HG02623 (cell line): ENCODE results near the gene CNTF.

Source experiments
- ATAC-seq: cut with Tn5 transposase; IDR thresholded peaks from one replicate; pipeline ENCODE4 v1.9.1; 2021; ENCODE audit warnings: moderate library complexity; ENCODE audit not compliant: unreplicated experiment

Gene CNTF

DNA sequence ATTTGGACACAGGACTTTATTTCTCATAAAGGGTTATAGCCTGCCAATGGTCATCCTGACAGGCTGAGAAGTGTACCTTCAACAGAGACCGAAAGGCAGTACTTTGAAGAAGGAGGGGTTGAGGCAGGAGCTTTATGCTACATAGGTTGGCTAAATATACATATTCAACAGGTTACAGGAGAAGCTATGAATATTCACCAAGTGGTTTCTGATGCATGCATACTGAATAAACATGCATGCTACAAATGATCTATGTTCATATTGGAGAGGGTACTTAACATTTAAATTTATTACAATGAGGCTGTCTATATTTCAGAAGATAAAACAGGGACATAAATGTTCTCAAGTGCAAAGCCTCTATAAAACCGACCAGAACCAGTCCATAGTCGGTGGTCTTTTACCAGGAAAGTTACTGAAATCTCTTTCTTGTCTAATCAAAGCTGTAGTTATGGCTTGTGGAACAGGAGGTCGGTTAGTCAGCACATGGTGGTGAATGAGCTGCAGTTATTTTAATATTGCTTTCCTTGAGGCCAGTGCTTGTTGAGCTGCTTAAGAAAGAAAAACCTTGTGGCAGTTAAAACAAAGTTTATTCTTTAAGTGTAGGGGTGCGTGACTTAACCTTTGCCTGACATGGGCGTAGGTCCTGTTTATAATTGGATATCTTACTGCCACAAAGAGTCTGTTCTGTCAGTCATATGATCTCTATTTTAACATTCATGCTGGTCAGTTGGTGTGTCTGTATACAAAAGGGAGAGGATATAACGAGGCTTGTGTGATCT is 19.5 kb downstream of the CNTF start:
- no peak for ATAC-seq

- no peak for ATAC-seq
Observed at GRCh38 chr11:58645854-58646253, 23.4 kb downstream of the CNTF start.

GRCh38 chr11:58647141-58647699 is 24.8 kb downstream of the CNTF start:
- ATAC-seq = peak; percentile 82

- no peak for ATAC-seq
Observed at GRCh38 chr11:58647866-58648265, 25.4 kb downstream of the CNTF start.

DNA sequence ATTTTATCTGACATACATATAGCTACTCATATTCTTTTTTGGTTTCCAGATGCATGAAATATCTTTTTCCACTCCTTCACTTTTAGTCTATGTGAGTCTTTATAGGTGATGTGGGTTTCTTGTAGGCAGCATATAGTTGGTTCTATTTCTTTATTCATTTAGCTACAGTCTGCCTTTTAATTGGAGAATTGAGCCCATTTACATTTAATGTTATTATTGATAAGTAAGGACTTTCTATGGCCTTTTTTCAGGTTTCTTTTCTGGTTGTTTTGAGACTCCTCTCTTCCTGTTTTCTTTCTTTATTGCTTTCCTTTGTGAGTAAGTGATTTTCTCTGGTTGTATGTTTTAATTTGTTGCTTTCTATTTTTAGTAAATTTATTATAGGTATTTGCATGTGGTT is 27.2 kb downstream of the CNTF start:
- no peak for ATAC-seq

DNA sequence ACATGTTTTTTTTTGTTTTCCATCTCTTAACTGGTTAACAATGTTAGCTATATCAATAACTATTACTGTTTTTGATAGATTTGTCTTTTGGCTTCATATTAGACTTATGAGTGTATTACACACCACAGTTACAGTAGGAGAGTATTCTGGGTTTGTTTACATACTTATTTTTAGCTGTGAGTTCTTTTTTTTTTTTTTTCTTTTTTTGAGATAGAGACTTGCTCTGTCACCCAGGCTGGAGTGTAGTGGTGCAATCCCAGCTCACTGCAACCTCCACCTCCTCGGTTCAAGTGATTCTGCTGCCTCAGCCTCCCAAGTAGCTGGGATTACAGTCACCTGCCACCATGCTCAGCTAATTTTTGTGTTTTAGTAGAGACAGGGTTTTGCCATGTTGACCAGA is 28.0 kb downstream of the CNTF start:
- ATAC-seq = no peak

DNA sequence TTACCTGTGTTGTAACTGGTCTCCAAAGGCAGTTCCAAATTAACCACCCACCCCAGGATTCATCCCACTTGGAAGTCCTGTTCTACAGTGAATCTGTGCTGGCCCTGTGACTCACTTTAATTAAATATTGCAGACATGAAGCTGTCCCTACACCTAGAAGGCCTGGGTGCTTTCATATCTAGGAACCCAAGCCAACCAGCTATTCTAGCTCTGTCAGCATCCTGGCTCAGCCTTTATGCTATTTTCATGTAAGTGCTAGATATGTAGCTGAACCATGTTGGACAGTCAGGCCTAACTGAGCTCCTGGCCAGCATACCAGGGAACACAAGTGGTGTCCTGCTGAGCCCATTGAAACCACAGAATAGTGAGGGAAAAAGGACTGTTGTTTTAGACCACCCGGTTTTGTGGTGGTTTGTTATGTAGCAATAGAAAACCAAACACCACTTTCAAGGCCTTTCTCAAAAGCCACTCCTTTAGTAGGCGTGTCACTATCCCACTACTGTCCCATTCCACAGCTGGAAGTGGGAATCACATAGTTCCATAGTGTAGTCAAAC is 30.3 kb downstream of the CNTF start:
- ATAC-seq = no peak

DNA sequence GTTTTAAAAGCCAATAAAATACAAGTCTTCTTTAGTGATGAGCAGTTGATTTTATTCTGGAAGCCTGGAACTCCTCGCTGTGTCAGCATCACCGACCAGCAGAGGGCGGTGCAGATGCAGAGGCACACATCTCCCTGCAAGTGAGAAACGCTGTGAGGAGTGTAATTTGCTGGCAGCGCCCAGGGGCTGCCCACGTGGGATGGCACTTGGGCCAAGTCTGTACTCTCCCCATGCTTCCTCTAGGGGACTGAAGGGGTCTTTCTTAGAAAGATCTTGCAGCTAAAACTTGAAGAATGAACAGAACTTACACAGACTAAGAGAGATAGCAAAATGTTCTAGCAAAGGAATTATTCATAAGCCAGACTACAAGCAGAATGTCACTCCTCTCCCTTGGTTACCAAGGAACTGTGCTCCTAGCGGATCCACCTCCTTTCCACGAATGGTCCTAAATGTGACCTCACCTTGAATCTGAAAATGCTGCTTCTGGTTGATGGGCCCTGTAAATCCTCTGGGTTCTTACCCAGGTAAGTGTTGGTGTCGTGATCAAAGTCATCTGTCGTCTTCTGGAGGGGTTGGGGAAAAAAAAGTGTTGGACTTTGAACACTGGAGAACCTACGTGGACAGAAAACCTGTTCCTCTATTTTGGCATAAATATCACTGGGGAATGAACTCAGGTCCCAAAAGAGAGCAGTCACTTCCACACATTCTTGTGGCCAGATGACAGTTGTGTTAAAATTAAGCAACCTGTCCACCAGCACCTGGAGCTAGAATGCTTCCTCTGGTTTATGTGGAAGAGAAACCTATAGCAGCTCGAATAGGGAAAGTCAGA is 31.8 kb downstream of the CNTF start:
- ATAC-seq = peak; percentile 97

DNA sequence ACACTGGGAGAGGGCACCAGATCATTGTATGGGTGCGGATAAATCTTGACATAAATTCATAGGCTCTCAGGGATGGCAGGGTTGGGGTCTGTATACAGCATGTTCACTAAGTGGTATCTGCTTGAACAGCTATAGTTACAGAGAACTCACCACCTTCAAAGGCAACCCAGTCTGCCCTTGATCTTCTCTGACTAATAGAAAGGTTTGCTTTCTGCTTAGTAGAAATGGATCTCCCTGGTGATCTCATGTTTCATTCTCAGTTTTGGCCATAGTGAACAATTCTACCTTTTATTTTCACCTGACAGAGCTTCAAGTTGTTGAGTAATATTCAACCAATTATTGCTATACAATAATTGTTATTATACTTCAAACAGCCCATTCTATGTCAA is 32.4 kb downstream of the CNTF start:
- no peak for ATAC-seq

- no peak for ATAC-seq
Observed at GRCh38 chr11:58656348-58656747, 33.9 kb downstream of the CNTF start.

GRCh38 chr11:58658623-58659022 is 36.2 kb downstream of the CNTF start:
- ATAC-seq = no peak

DNA sequence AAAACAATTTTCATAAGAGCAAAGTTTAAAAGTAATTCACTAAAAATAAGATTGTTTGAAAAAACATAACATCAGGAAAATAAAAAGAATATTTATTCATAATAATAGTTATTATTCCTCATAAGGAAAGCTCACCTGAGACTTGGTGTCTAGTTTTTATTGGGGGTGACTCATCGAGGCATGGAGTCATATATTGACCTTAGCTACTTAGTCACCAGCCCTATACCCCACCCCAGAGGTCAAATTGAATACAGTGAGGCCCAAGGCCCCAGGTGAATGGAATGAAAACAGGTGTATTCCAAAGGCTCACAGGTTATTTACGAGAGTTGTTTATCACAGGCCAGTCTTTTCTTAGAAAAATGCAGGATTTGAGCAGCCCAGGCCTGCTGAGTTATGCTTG is 36.9 kb downstream of the CNTF start:
- ATAC-seq = no peak

DNA sequence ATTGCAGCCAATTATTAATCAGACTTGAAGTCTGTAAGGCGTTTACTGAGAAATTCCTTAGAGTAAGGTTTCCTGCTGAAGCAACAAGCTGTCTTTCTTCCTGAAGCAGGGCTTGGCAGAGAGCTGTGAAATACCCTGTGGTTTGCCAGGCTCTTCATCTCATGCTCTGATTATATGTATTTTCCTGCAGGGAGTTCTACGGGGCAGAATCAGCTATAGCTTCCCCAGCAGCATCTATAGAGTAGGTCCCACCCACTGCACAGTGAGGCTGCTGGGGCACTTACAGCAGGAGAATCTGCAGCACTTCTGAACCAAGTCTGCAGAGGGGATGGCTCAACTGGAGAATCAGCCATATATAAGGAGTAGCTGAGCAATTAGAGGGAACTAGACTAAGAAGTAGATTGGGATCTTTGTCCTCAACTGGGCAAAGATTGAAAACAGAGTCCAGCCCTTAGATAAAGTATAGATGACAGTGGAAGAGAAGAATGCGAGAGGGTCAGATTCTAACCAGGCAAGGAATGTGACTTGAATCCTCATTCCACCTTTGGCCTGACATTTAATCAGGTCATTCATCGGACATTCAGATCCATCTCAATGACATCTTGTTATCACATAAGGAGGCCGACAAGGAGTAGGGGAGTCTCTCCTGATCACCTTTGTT is 37.6 kb downstream of the CNTF start:
- no peak for ATAC-seq

GRCh38 chr11:58671983-58672633 is 49.6 kb downstream of the CNTF start:
- no peak for ATAC-seq

DNA sequence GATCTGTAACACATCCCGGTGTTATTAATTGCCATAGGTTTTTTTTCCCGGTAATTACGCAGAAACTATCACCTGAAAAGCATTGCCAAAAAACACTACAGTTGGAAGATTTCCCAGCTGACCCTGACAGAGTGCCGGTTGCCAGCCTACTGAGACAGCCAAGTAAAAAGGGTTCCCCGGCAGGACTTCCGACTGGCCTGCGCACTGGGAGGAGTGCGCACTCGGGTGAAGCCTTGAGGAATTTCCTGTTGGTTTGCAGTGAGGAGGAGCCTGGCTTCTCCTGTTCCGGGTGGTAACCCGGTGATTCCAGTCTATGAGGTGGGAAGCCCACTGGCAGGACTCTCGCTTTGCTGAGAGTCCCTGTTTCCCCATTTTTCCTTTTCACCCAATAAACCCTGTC is 52.1 kb downstream of the CNTF start:
- ATAC-seq = no peak
